Suprapubic skin (tissue), 4 donors: ENCODE measurements around the gene SOS1. TPM values are rescaled to one million over a fixed set of nuclear protein-coding genes. Genes with fewer than 3 reads are reported as not detected.

Experiments used
- DNase-seq, 2 donors: peaks; one replicate each; pipeline ENCODE4 v3.0.0-alpha.2; 2019; ENCODE audit warnings: low spot score in 2 of 2
- H3K27ac ChIP-seq: fragments of 200-600 bp; sonication (generic); one replicate; pipeline ENCODE4 v1.5.1; 2019
- H3K27me3 ChIP-seq: fragments of 200-600 bp; sonication (generic); one replicate; pipeline ENCODE4 v1.5.1; 2019
- H3K36me3 ChIP-seq: fragments of 200-600 bp; sonication (generic); one replicate; pipeline ENCODE4 v1.5.1; 2019
- H3K4me1 ChIP-seq: fragments of 200-600 bp; sonication (generic); one replicate; pipeline ENCODE4 v1.5.1; 2019
- H3K4me3 ChIP-seq: fragments of 200-600 bp; sonication (generic); one replicate; pipeline ENCODE4 v1.5.1; 2019; ENCODE audit warnings: mild to moderate bottlenecking
- H3K9me3 ChIP-seq: fragments of 200-600 bp; sonication (generic); one replicate; pipeline ENCODE4 v1.5.1; 2019
- CTCF ChIP-seq, 2 donors: fragments of 200-600 bp in 1 of 2; fragments of 450-650 bp in 1 of 2; sonication (generic) in 1 of 2; IDR thresholded peaks; one replicate each; pipeline ENCODE4 v1.5.1; 2016 to 2019; ENCODE audit warnings: antibody characterized with exemption in 2 of 2, mild to moderate bottlenecking in 1 of 2, moderate library complexity in 1 of 2
- EP300 ChIP-seq: sonication (generic); formaldehyde crosslinking; IDR thresholded peaks from one replicate; pipeline ENCODE4 v1.6.1; 2017; ENCODE audit warnings: antibody characterized with exemption
- POLR2A ChIP-seq, 2 donors: fragments of 450-650 bp; IDR thresholded peaks; one replicate each; pipeline ENCODE4 v1.6.1; 2017; ENCODE audit warnings: antibody characterized with exemption in 2 of 2, mild to moderate bottlenecking in 2 of 2, moderate library complexity in 2 of 2
- POLR2AphosphoS5 ChIP-seq, 3 donors: sonication (generic); formaldehyde crosslinking; IDR thresholded peaks; one replicate each; pipeline ENCODE4 v1.6.1; 2017; ENCODE audit warnings: antibody characterized with exemption in 3 of 3
- WGBS: methylation state at CpG from one replicate; pipeline ENCODE4 v1.1.5; 2018; 5-methylcytosine and 5-hydroxymethylcytosine counted together
- total RNA-seq, 4 donors: library from RNA; depleted of rRNA; stranded (reverse); fragments of >200 nt; gene quantifications; one replicate each; pipeline ENCODE4 v1.1.0, GENCODE V29; 2016

Gene SOS1
- total RNA-seq, 4 donors from 2014 or later = 18.3 to 38.3 (median 27.7) TPM

- WGBS = 63% methylated on average over 25 of the region's 25 CpGs
Observed at GRCh38 chr2:39123436-39123999, 2.7 kb upstream of the SOS1 start.

GRCh38 chr2:39121523-39122063 lies 742 bp upstream of the SOS1 start:
- WGBS = 25% methylated on average over 7 of the region's 7 CpGs
- no peaks in the 10 kb centered on the region for H3K36me3 ChIP-seq
- peak overlapping the region; percentile 85 for H3K4me3 ChIP-seq
- no peaks in the 10 kb centered on the region for H3K9me3 ChIP-seq
- TF ChIP-seq POLR2A (IDR thresholded peaks at IDR 0.05) (no peak), EP300 (no peak), POLR2AphosphoS5 (IDR thresholded peaks at IDR 0.05) (no peak)
- H3K4me1 ChIP-seq = peaks cover 55% of the 10 kb centered on the region
- H3K27me3 ChIP-seq = no peaks in the 10 kb centered on the region
- H3K27ac ChIP-seq = peak overlapping the region; percentile 96
- no peak for DNase-seq

More at GRCh38 chr2:39123436-39123999, 2.7 kb upstream of the SOS1 start:
- TF ChIP-seq EP300 = no peak
- TF ChIP-seq POLR2A (IDR thresholded peaks at IDR 0.05) = no peak
- no peak for TF ChIP-seq CTCF (IDR thresholded peaks at IDR 0.05)
- no peak for TF ChIP-seq POLR2AphosphoS5 (IDR thresholded peaks at IDR 0.05)
- Histone ChIP-seq H3K36me3 (no peaks in the 10 kb centered on the region), H3K4me3 (peak overlapping the region; percentile 59), H3K9me3 (no peaks in the 10 kb centered on the region), H3K27ac (peak overlapping the region; percentile 69), H3K27me3 (no peaks in the 10 kb centered on the region), H3K4me1 (peaks cover 52% of the 10 kb centered on the region)
- DNase-seq = no peak

- peak overlapping the region; percentile 96 for H3K27ac ChIP-seq
- H3K27me3 ChIP-seq = no peaks in the 10 kb centered on the region
- WGBS = 0% methylated on average over 1 of the region's 37 CpGs
- no peaks in the 10 kb centered on the region for H3K36me3 ChIP-seq
- H3K4me1 ChIP-seq = peaks cover 53% of the 10 kb centered on the region
- peak overlapping the region; percentile 85 for H3K4me3 ChIP-seq
- no peak for DNase-seq
- TF ChIP-seq POLR2AphosphoS5 (IDR thresholded peaks at IDR 0.05) (no peak), EP300 (no peak), POLR2A (IDR thresholded peaks at IDR 0.05) (no peak), CTCF (IDR thresholded peaks at IDR 0.05) (no peak)
- H3K9me3 ChIP-seq = no peaks in the 10 kb centered on the region
Observed at GRCh38 chr2:39120521-39120770, 405 bp downstream of the SOS1 start.

GRCh38 chr2:39119732-39120520 lies 925 bp downstream of the SOS1 start:
- no peak for DNase-seq
- H3K4me1 ChIP-seq = peaks cover 48% of the 10 kb centered on the region
- peak overlapping the region; percentile 96 for H3K27ac ChIP-seq
- H3K36me3 ChIP-seq = no peaks in the 10 kb centered on the region
- TF ChIP-seq EP300 = no peak
- TF ChIP-seq CTCF (IDR thresholded peaks at IDR 0.05) = peak; percentile 14 to 39
- no peaks in the 10 kb centered on the region for H3K27me3 ChIP-seq
- 0% methylated on average over 18 of the region's 63 CpGs for WGBS
- H3K9me3 ChIP-seq = no peaks in the 10 kb centered on the region
- peak overlapping the region; percentile 85 for H3K4me3 ChIP-seq

GRCh38 chr2:39118786-39119499 lies 1.9 kb downstream of the SOS1 start:
- 8% methylated on average over 6 of the region's 6 CpGs for WGBS
- peak overlapping the region; percentile 96 for H3K27ac ChIP-seq

More at GRCh38 chr2:39118786-39119499, 1.9 kb downstream of the SOS1 start:
- H3K27me3 ChIP-seq = no peaks in the 10 kb centered on the region
- no peaks in the 10 kb centered on the region for H3K9me3 ChIP-seq
- peaks cover 46% of the 10 kb centered on the region for H3K4me1 ChIP-seq
- peak overlapping the region; percentile 85 for H3K4me3 ChIP-seq
- no peak for DNase-seq
- TF ChIP-seq POLR2AphosphoS5 (IDR thresholded peaks at IDR 0.05) = no peak
- TF ChIP-seq EP300 = no peak
- TF ChIP-seq POLR2A (IDR thresholded peaks at IDR 0.05) = no peak
- TF ChIP-seq CTCF (IDR thresholded peaks at IDR 0.05) = no peak
- H3K36me3 ChIP-seq = no peaks in the 10 kb centered on the region
